ENCODE measurements around the gene CFHR4.
"Not testable (repeated sequence)": the region's sequence is repeated elsewhere in the genome, so short reads cannot be mapped to it uniquely, and the experiment has no call there.

The CFHR4 gene

GRCh38 chr1:196887515-196888239 lies at the start of gene CFHR4:
Gene CFHR4 (plus strand): TSS chr1:196888052. CDS start chr1:196888151, 99 bp downstream.
- DNase-seq (ENCODE audit: low spot score), result no peak

- DNase-seq (ENCODE audit: low spot score), result not testable (repeated sequence)
These were observed 38.0 kb upstream of the CFHR4 start for GRCh38 chr1:196849613-196850492.

- DNase-seq (ENCODE audit: low spot score), result no peak
These were observed 31.8 kb upstream of the CFHR4 start for GRCh38 chr1:196856053-196856452.

- no peak for DNase-seq (ENCODE audit: low spot score)
These were observed 30.7 kb upstream of the CFHR4 start for GRCh38 chr1:196857188-196857587.

GRCh38 chr1:196858811-196859210 lies 29.0 kb upstream of the CFHR4 start:
- no peak for DNase-seq (ENCODE audit: low spot score)

- no peak for DNase-seq (ENCODE audit: low spot score)
These were observed 27.4 kb upstream of the CFHR4 start for GRCh38 chr1:196860323-196860884.

- no peak for DNase-seq (ENCODE audit: low spot score)
These were observed 26.4 kb upstream of the CFHR4 start for GRCh38 chr1:196861429-196861828.

GRCh38 chr1:196866974-196867373 lies 20.9 kb upstream of the CFHR4 start:
- no peak for DNase-seq (ENCODE audit: low spot score)

GRCh38 chr1:196873385-196873784 lies 14.5 kb upstream of the CFHR4 start:
- DNase-seq (ENCODE audit: low spot score), result no peak

- no peak for DNase-seq (ENCODE audit: low spot score)
These were observed 11.9 kb upstream of the CFHR4 start for GRCh38 chr1:196875935-196876334.

- no peak for DNase-seq (ENCODE audit: low spot score)
These were observed 9.9 kb upstream of the CFHR4 start for GRCh38 chr1:196877964-196878363.

- DNase-seq (ENCODE audit: low spot score), result not testable (repeated sequence)
These were observed 1.3 kb upstream of the CFHR4 start for GRCh38 chr1:196886560-196886959.

GRCh38 chr1:196890668-196891067 lies 2.8 kb downstream of the CFHR4 start:
- no peak for DNase-seq (ENCODE audit: low spot score)

GRCh38 chr1:196891251-196891650 lies 3.4 kb downstream of the CFHR4 start:
- no peak for DNase-seq (ENCODE audit: low spot score)

- no peak for DNase-seq (ENCODE audit: low spot score)
These were observed 8.5 kb downstream of the CFHR4 start for GRCh38 chr1:196896355-196896754.

- DNase-seq (ENCODE audit: low spot score), result no peak
These were observed 9.4 kb downstream of the CFHR4 start for GRCh38 chr1:196897158-196897828.

GRCh38 chr1:196902344-196902743 lies 14.5 kb downstream of the CFHR4 start:
- DNase-seq (ENCODE audit: low spot score), result no peak

- DNase-seq (ENCODE audit: low spot score), result no peak
These were observed 22.4 kb downstream of the CFHR4 start for GRCh38 chr1:196910215-196910614.

GRCh38 chr1:196912283-196912682 lies 24.4 kb downstream of the CFHR4 start:
- not testable (repeated sequence) for DNase-seq (ENCODE audit: low spot score)

GRCh38 chr1:196926839-196927238 lies 39.0 kb downstream of the CFHR4 start:
- DNase-seq (ENCODE audit: low spot score), result not testable (repeated sequence)

GRCh38 chr1:196932853-196933252 lies 45.0 kb downstream of the CFHR4 start:
- DNase-seq (ENCODE audit: low spot score), result not testable (repeated sequence)

GRCh38 chr1:196933531-196934189 lies 45.8 kb downstream of the CFHR4 start:
- no peak for DNase-seq (ENCODE audit: low spot score)
